Thoracic aorta (tissue), 2 donors: ENCODE results near the gene MN1. TPM values are rescaled to one million over a fixed set of nuclear protein-coding genes. Genes with fewer than 3 reads are reported as not detected.

ENCODE experiments used
- ATAC-seq: fragments of 150-250 bp; one replicate; pipeline ENCODE4 v1.8.0; 2017; ENCODE audit warnings: low read depth; ENCODE audit not compliant: insufficient number of reproducible peaks, low FRiP score
- DNase-seq: peaks from one replicate; pipeline ENCODE4 v3.0.0-alpha.2; 2020; ENCODE audit warnings: low spot score
- H3K27ac ChIP-seq, 2 donors: fragments of 200-600 bp; sonication (generic); 1 replicate in 1 of 2; 2 replicates in 1 of 2; pipeline ENCODE4 v1.5.1; 2016; ENCODE audit warnings: mild to moderate bottlenecking in 2 of 2, moderate library complexity in 2 of 2
- H3K27me3 ChIP-seq: fragments of 200-600 bp; sonication (generic); replicated peaks from 2 replicates; pipeline ENCODE4 v1.6.0; 2016; ENCODE audit warnings: mild to moderate bottlenecking; ENCODE audit not compliant: insufficient read depth
- H3K36me3 ChIP-seq: fragments of 200-600 bp; sonication (generic); one replicate; pipeline ENCODE4 v1.5.1; 2016
- H3K4me1 ChIP-seq, 2 donors: fragments of 200-600 bp; sonication (generic); 1 replicate in 1 of 2; 2 replicates in 1 of 2; pipeline versions ENCODE4 v1.5.1 to v1.6.0; 2016; ENCODE audit warnings: low read depth in 2 of 2, mild to moderate bottlenecking in 1 of 2; ENCODE audit not compliant: control insufficient read depth in 1 of 2
- H3K4me3 ChIP-seq: fragments of 200-600 bp; sonication (generic); 2 replicates; pipeline ENCODE4 v1.5.1; 2016; ENCODE audit warnings: mild to moderate bottlenecking
- H3K9me3 ChIP-seq: fragments of 200-600 bp; sonication (generic); 2 replicates; pipeline ENCODE4 v1.5.1; 2016
- total RNA-seq, 2 donors: library from RNA; depleted of rRNA; stranded (reverse); fragments of >200 nt; gene quantifications; one replicate each; pipeline versions ENCODE4 v1.1.0 to v1.2.3, GENCODE V29; 2016
- TF ChIP-seq, protein P1 (sequence below): fragments of 200-600 bp; sonication (generic); IDR thresholded peaks from one replicate; pipeline ENCODE4 v1.5.1; 2019; ENCODE audit warnings: antibody characterized with exemption

MN1 gene
- total RNA-seq, 2 donors from 2014 or later: 30.1 to 39.8 TPM

DNA sequence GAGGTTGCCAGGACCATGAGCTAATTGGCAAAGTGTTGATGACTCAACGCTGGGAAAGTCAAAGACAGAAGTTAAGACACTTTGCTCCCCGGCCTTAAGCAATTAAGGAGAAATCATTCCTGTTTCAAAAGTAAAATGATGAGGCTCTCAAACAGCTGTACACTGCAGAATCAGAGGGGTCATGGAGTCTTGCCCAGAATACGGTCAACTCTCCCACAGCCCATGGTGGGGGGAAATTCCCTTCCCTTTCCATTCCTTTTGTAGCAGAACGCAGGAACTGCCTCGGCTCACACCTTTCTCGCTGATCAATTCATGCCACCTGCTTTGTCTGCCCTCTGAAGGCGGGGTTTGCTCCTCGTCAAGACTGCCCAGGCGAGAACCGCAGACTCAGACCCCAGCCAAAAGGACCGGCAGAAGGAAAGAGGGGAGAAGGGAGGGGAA is 52.8 kb downstream of the MN1 start:
- no peaks in the 10 kb centered on the region for H3K36me3 ChIP-seq
- DNase-seq: no peak
- no peaks in the 10 kb centered on the region for H3K9me3 ChIP-seq
- ATAC-seq: no peak
- peak overlapping the region; percentile 46 for H3K4me3 ChIP-seq
- peaks cover 37 to 66% of the 10 kb centered on the region in 2 donors for H3K4me1 ChIP-seq
- H3K27ac ChIP-seq: peak overlapping the region; percentile 86
- TF ChIP-seq, protein P1, sequence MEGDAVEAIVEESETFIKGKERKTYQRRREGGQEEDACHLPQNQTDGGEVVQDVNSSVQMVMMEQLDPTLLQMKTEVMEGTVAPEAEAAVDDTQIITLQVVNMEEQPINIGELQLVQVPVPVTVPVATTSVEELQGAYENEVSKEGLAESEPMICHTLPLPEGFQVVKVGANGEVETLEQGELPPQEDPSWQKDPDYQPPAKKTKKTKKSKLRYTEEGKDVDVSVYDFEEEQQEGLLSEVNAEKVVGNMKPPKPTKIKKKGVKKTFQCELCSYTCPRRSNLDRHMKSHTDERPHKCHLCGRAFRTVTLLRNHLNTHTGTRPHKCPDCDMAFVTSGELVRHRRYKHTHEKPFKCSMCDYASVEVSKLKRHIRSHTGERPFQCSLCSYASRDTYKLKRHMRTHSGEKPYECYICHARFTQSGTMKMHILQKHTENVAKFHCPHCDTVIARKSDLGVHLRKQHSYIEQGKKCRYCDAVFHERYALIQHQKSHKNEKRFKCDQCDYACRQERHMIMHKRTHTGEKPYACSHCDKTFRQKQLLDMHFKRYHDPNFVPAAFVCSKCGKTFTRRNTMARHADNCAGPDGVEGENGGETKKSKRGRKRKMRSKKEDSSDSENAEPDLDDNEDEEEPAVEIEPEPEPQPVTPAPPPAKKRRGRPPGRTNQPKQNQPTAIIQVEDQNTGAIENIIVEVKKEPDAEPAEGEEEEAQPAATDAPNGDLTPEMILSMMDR: no peak
- no peaks in the 10 kb centered on the region for H3K27me3 ChIP-seq

GRCh38 chr22:27748349-27748748 is 53.2 kb downstream of the MN1 start:
- H3K4me3 ChIP-seq: peak overlapping the region; percentile 46

GRCh38 chr22:27747396-27748221 is 53.9 kb downstream of the MN1 start:
- H3K4me1 ChIP-seq: peaks cover 26 to 54% of the 10 kb centered on the region in 2 donors
- H3K27ac ChIP-seq: peak overlapping the region; percentile 86
- H3K4me3 ChIP-seq: peak overlapping the region; percentile 46
- peak; percentile 47 for ATAC-seq
- no peaks in the 10 kb centered on the region for H3K27me3 ChIP-seq
- TF ChIP-seq, protein P1: peak; percentile 61
- DNase-seq: no peak
- H3K9me3 ChIP-seq: no peaks in the 10 kb centered on the region
- H3K36me3 ChIP-seq: no peaks in the 10 kb centered on the region

More at GRCh38 chr22:27748349-27748748, 53.2 kb downstream of the MN1 start:
- peaks cover 33 to 62% of the 10 kb centered on the region in 2 donors for H3K4me1 ChIP-seq
- no peaks in the 10 kb centered on the region for H3K9me3 ChIP-seq
- no peaks in the 10 kb centered on the region for H3K36me3 ChIP-seq
- TF ChIP-seq, protein P1: no peak
- ATAC-seq (no peak), DNase-seq (no peak)
- peak overlapping the region; percentile 86 for H3K27ac ChIP-seq
- no peaks in the 10 kb centered on the region for H3K27me3 ChIP-seq

DNA sequence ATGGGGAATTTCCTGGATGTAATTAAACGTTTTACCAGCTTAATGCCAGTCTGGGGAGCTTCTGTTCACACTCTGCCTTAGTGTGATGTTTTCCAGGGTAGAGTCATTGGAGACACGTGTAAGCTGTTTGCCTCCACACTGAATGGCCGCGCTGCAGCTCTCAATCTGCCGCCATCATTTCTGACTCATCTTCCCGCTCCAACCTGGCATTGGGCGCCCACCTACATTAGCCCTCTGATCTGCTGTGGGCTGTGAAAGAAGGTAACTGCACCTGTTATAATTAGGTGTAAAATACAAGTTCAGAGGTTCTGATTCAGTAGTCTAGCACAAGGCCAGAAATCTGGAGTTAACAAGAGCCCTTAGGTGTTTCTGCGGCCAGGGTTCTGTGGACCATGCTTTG is 54.6 kb downstream of the MN1 start:
- DNase-seq: no peak
- Histone ChIP-seq H3K9me3 (no peaks in the 10 kb centered on the region), H3K4me3 (no peak overlapping the region), H3K4me1 (peaks cover 23 to 49% of the 10 kb centered on the region in 2 donors), H3K27me3 (no peaks in the 10 kb centered on the region), H3K36me3 (no peaks in the 10 kb centered on the region), H3K27ac (peak overlapping the region; percentile 13 to 86)
- TF ChIP-seq, protein P1: no peak
- no peak for ATAC-seq

GRCh38 chr22:27745809-27746208 is 55.7 kb downstream of the MN1 start:
- H3K9me3 ChIP-seq: no peaks in the 10 kb centered on the region
- TF ChIP-seq, protein P1: no peak
- DNase-seq (no peak), ATAC-seq (no peak)
- no peaks in the 10 kb centered on the region for H3K36me3 ChIP-seq
- no peaks in the 10 kb centered on the region for H3K27me3 ChIP-seq
- no peak overlapping the region for H3K27ac ChIP-seq
- H3K4me3 ChIP-seq: no peak overlapping the region
- H3K4me1 ChIP-seq: peaks cover 23 to 38% of the 10 kb centered on the region in 2 donors
